ENCODE measurements around the gene LAT.
"Not testable (repeated sequence)": the region's sequence is repeated elsewhere in the genome, so short reads cannot be mapped to it uniquely, and the experiment has no call there.

LAT gene

GRCh38 chr16:28998837-28999236 lies 14.0 kb downstream of the LAT start:
- no peak for DNase-seq (ENCODE audit: low read depth)
- H3K4me3 ChIP-seq (ENCODE audit: low read length), result no peak overlapping the region
- TF ChIP-seq CTCF (conservative IDR thresholded peaks at IDR 0.05; ENCODE audit: low read depth, low read length), result no peak

GRCh38 chr16:28999577-28999976 lies 14.7 kb downstream of the LAT start:
- no peak for DNase-seq (ENCODE audit: low read depth)
- TF ChIP-seq CTCF (conservative IDR thresholded peaks at IDR 0.05; ENCODE audit: low read depth, low read length), result no peak
- no peak overlapping the region for H3K4me3 ChIP-seq (ENCODE audit: low read length)

- H3K4me3 ChIP-seq (ENCODE audit: low read length), result no peak overlapping the region
- DNase-seq (ENCODE audit: low read depth), result no peak
- no peak for TF ChIP-seq CTCF (conservative IDR thresholded peaks at IDR 0.05; ENCODE audit: low read depth, low read length)
Observed at GRCh38 chr16:29000019-29000418, 15.2 kb downstream of the LAT start.

- H3K4me3 ChIP-seq (ENCODE audit: low read length); DNase-seq (ENCODE audit: low read depth): not testable (repeated sequence)
Observed at GRCh38 chr16:29004496-29005139, 19.8 kb downstream of the LAT start.

GRCh38 chr16:29007730-29008593 lies 23.1 kb downstream of the LAT start:
- H3K4me3 ChIP-seq (ENCODE audit: low read length), result no peak overlapping the region
- no peak for TF ChIP-seq CTCF (conservative IDR thresholded peaks at IDR 0.05; ENCODE audit: low read depth, low read length)
- DNase-seq (ENCODE audit: low read depth), result no peak

GRCh38 chr16:29009050-29009837 lies 24.4 kb downstream of the LAT start:
- TF ChIP-seq CTCF (conservative IDR thresholded peaks at IDR 0.05; ENCODE audit: low read depth, low read length), result no peak
- DNase-seq (ENCODE audit: low read depth), result no peak
- no peak overlapping the region for H3K4me3 ChIP-seq (ENCODE audit: low read length)

GRCh38 chr16:29009838-29010166 lies 24.9 kb downstream of the LAT start:
- no peak for TF ChIP-seq CTCF (conservative IDR thresholded peaks at IDR 0.05; ENCODE audit: low read depth, low read length)
- H3K4me3 ChIP-seq (ENCODE audit: low read length), result no peak overlapping the region

More at GRCh38 chr16:29009838-29010166, 24.9 kb downstream of the LAT start:
- DNase-seq (ENCODE audit: low read depth), result no peak
